Hepatocyte (in vitro differentiated cells): Measurements from ENCODE around the gene PTTG1IP2. TPM values are rescaled to one million over a fixed set of nuclear protein-coding genes. Genes with fewer than 3 reads are reported as not detected.

ENCODE experiments used
- DNase-seq: peaks from one replicate; pipeline ENCODE4 v3.0.0-alpha.2; 2016; ENCODE audit warnings: low spot score
- H2AFZ ChIP-seq: fragments of 200-600 bp; sonication (generic); 2 replicates; pipeline ENCODE4 v1.6.0; 2016; ENCODE audit warnings: antibody characterized with exemption, mild to moderate bottlenecking
- H3K27ac ChIP-seq: fragments of 200-600 bp; sonication (generic); 2 replicates; pipeline ENCODE4 v1.5.1; 2016; ENCODE audit warnings: mild to moderate bottlenecking
- H3K27me3 ChIP-seq: fragments of 200-600 bp; sonication (generic); 2 replicates; pipeline ENCODE4 v1.6.1; 2016
- H3K36me3 ChIP-seq: fragments of 200-600 bp; sonication (generic); replicated peaks from 2 replicates; pipeline ENCODE4 v1.5.1; 2016; ENCODE audit warnings: low read depth; ENCODE audit not compliant: insufficient read depth
- H3K4me1 ChIP-seq: fragments of 200-600 bp; sonication (generic); 2 replicates; pipeline ENCODE4 v1.5.1; 2016; ENCODE audit warnings: mild to moderate bottlenecking, moderate library complexity; ENCODE audit not compliant: insufficient read depth
- H3K4me2 ChIP-seq: fragments of 200-600 bp; sonication (generic); 2 replicates; pipeline ENCODE4 v1.6.0; 2016
- H3K4me3 ChIP-seq: fragments of 200-600 bp; sonication (generic); 2 replicates; pipeline ENCODE4 v1.5.1; 2016; ENCODE audit warnings: mild to moderate bottlenecking
- H3K79me2 ChIP-seq: fragments of 200-600 bp; sonication (generic); 2 replicates; pipeline ENCODE4 v1.6.0; 2017; ENCODE audit warnings: mild to moderate bottlenecking
- H3K9me2 ChIP-seq: fragments of 200-600 bp; sonication (generic); replicated peaks from 2 replicates; pipeline ENCODE4 v1.6.0; 2017; ENCODE audit warnings: mild to moderate bottlenecking; ENCODE audit not compliant: insufficient read depth
- H3K9me3 ChIP-seq: fragments of 200-600 bp; sonication (generic); 2 replicates; pipeline ENCODE4 v1.5.1; 2016; ENCODE audit warnings: low read depth, mild to moderate bottlenecking
- H4K20me1 ChIP-seq: fragments of 200-600 bp; sonication (generic); 2 replicates; pipeline ENCODE4 v1.6.0; 2016; ENCODE audit warnings: mild to moderate bottlenecking; ENCODE audit not compliant: insufficient read depth, poor library complexity, severe bottlenecking
- CTCF ChIP-seq: fragments of 200-600 bp; sonication (generic); IDR thresholded peaks from 2 replicates; pipeline ENCODE4 v1.5.1; 2016; ENCODE audit warnings: antibody characterized with exemption, mild to moderate bottlenecking; ENCODE audit not compliant: poor library complexity
- EZH2 ChIP-seq: fragments of 200-600 bp; sonication (generic); IDR thresholded peaks from 2 replicates; pipeline ENCODE4 v1.6.1; 2016; ENCODE audit warnings: antibody characterized with exemption, mild to moderate bottlenecking, borderline replicate concordance
- EZH2phosphoT487 ChIP-seq: fragments of 200-600 bp; sonication (generic); IDR thresholded peaks from one replicate; pipeline ENCODE4 v1.6.1; 2018; ENCODE audit warnings: antibody characterized with exemption, mild to moderate bottlenecking, low read depth, moderate library complexity; ENCODE audit not compliant: unreplicated experiment, severe bottlenecking
- WGBS: methylation state at CpG from one replicate; pipeline ENCODE4 v1.1.6; 2016; ENCODE audit warnings: low lambda C conversion rate; ENCODE audit errors: missing lambda C conversion rate; 5-methylcytosine and 5-hydroxymethylcytosine counted together
- polyA plus RNA-seq: library from polyadenylated mRNA; unstranded; fragments of >200 nt; fragmentation: Nextera tagmentation; extraction: Ambion mirVana; gene quantifications from 2 replicates; pipeline ENCODE4 v1.2.1, GENCODE V29; 2016
- total RNA-seq: library from RNA; depleted of rRNA; stranded (reverse); fragments of >200 nt; gene quantifications from 2 replicates; pipeline ENCODE4 v1.2.3, GENCODE V29; 2014

PTTG1IP2 gene
- total RNA-seq (not detected in 2 replicates), polyA plus RNA-seq (0.63 TPM in 1 of 2 replicates, not detected in the other)

GRCh38 chr7:90469554-90469953 lies at the start of gene PTTG1IP2:
PTTG1IP2 (plus strand) TSS chr7:90469639; CDS start chr7:90469787, 148 bp downstream.
- WGBS, result 96% methylated on average over 4 of the region's 4 CpGs
- H3K9me2 ChIP-seq, result no peaks in the 10 kb centered on the region
- no peak within 1 kb of the TSS for H3K27ac ChIP-seq
- no peak for DNase-seq
- no peaks in the 10 kb centered on the region for H3K9me3 ChIP-seq
- no peaks in the 10 kb centered on the region for H3K36me3 ChIP-seq
- H3K27me3 ChIP-seq, result no peaks in the 10 kb centered on the region
- TF ChIP-seq CTCF (no peak), EZH2 (no peak), EZH2phosphoT487 (no peak)
- H3K79me2 ChIP-seq, result no peaks in the 10 kb centered on the region
- H2AFZ ChIP-seq, result no peak within 1 kb of the TSS
- H3K4me3 ChIP-seq, result no peak within 1 kb of the TSS
- no peaks in the 10 kb centered on the region for H3K4me1 ChIP-seq
- H3K4me2 ChIP-seq, result no peak within 1 kb of the TSS
- no peaks in the 10 kb centered on the region for H4K20me1 ChIP-seq

GRCh38 chr7:90421651-90422050 lies 47.8 kb upstream of the PTTG1IP2 start:
- H3K4me2 ChIP-seq, result no peak overlapping the region
- H3K9me2 ChIP-seq, result no peaks in the 10 kb centered on the region
- H3K27me3 ChIP-seq, result no peaks in the 10 kb centered on the region
- no peaks in the 10 kb centered on the region for H3K79me2 ChIP-seq
- no peak overlapping the region for H3K4me3 ChIP-seq
- no peak for DNase-seq
- H3K9me3 ChIP-seq, result no peaks in the 10 kb centered on the region
- no peak overlapping the region for H3K27ac ChIP-seq
- WGBS, result 90% methylated on average over 6 of the region's 6 CpGs
- no peaks in the 10 kb centered on the region for H3K4me1 ChIP-seq
- H2AFZ ChIP-seq, result no peak overlapping the region
- no peaks in the 10 kb centered on the region for H4K20me1 ChIP-seq
- TF ChIP-seq EZH2phosphoT487 (no peak), EZH2 (no peak), CTCF (no peak)
- H3K36me3 ChIP-seq, result no peaks in the 10 kb centered on the region

- Histone ChIP-seq H3K36me3 (no peaks in the 10 kb centered on the region), H2AFZ (no peak overlapping the region), H3K4me1 (no peaks in the 10 kb centered on the region), H3K79me2 (no peaks in the 10 kb centered on the region), H3K27ac (no peak overlapping the region), H3K27me3 (no peaks in the 10 kb centered on the region), H3K4me2 (no peak overlapping the region), H3K9me3 (no peaks in the 10 kb centered on the region), H3K9me2 (no peaks in the 10 kb centered on the region), H3K4me3 (no peak overlapping the region), H4K20me1 (no peaks in the 10 kb centered on the region)
- no peak for TF ChIP-seq EZH2phosphoT487
- TF ChIP-seq CTCF, result no peak
- TF ChIP-seq EZH2, result no peak
- 88% methylated on average over 3 of the region's 3 CpGs for WGBS
- no peak for DNase-seq
Measured at GRCh38 chr7:90424720-90425119, 44.7 kb upstream of the PTTG1IP2 start.

- Histone ChIP-seq H3K9me3 (no peaks in the 10 kb centered on the region), H3K79me2 (no peaks in the 10 kb centered on the region), H3K36me3 (no peaks in the 10 kb centered on the region), H3K4me2 (no peak overlapping the region), H3K27me3 (no peaks in the 10 kb centered on the region), H3K4me1 (no peaks in the 10 kb centered on the region), H3K9me2 (no peaks in the 10 kb centered on the region), H3K4me3 (no peak overlapping the region), H2AFZ (no peak overlapping the region), H4K20me1 (no peaks in the 10 kb centered on the region), H3K27ac (no peak overlapping the region)
- WGBS, result 89% methylated on average over 2 of the region's 2 CpGs
- TF ChIP-seq EZH2phosphoT487, result no peak
- TF ChIP-seq CTCF, result no peak
- no peak for TF ChIP-seq EZH2
- no peak for DNase-seq
Measured at GRCh38 chr7:90425376-90425775, 44.1 kb upstream of the PTTG1IP2 start.
